OCI-LY3 (cell line): ENCODE measurements around the gene TCF25.

Experiments
- EZH2phosphoT487 ChIP-seq: fragments of 200-600 bp; shearing (Covaris generic); IDR thresholded peaks from 2 replicates; pipeline ENCODE4 v1.6.1; 2018; ENCODE audit warnings: antibody characterized with exemption, mixed run types, low read depth
- TF ChIP-seq, protein P1 (sequence below): fragments of 200-600, 300-600 bp; sonication (generic); IDR thresholded peaks from 2 replicates; pipeline ENCODE4 v1.5.1; 2014; ENCODE audit warnings: antibody characterized with exemption, low read length, low read depth

DNA sequence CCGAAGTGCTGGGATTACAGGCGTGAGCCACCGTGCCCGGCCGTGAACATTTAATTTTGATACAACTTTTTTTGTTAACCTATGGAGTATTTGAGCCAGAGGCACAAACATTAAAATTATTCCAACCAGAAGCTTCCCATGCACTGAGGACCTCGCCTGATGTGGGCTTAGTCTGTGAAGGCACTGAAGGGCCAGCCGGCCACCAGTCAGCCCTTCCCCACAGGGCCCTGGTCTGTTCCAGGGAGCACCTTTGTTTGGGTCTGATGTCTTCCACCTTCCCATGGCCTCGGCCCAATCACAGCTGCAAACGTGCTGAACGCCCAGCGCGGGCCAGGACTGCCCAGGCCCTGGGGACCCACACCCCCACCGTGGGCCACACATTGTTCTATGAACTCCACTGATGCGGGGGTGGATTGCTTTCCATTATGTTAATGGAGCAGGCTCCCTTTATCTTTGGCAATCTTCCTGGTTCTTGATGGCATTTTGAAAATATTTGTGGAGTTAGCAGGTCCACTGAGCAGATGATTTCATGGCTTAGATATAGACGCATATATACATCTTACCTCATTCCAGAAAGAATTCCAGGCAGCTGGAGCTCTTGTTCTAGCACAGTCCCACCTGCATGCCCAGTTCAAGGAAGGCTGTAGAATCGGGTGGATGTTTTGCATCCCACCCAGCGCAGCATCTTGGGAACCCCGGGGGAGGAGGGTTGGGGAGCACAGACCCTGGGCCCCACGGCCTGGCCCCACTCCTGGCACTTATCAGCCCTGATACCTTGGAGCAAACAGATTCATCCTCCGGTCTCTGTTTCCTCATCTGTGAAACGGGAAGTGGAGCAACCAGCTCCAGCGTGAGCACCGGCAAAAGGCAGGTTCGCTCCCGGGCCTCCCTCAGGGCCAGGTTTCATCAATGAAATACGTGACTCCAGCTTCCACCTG lies 30.7 kb upstream of the TCF25 start:
- TF ChIP-seq, protein P1, sequence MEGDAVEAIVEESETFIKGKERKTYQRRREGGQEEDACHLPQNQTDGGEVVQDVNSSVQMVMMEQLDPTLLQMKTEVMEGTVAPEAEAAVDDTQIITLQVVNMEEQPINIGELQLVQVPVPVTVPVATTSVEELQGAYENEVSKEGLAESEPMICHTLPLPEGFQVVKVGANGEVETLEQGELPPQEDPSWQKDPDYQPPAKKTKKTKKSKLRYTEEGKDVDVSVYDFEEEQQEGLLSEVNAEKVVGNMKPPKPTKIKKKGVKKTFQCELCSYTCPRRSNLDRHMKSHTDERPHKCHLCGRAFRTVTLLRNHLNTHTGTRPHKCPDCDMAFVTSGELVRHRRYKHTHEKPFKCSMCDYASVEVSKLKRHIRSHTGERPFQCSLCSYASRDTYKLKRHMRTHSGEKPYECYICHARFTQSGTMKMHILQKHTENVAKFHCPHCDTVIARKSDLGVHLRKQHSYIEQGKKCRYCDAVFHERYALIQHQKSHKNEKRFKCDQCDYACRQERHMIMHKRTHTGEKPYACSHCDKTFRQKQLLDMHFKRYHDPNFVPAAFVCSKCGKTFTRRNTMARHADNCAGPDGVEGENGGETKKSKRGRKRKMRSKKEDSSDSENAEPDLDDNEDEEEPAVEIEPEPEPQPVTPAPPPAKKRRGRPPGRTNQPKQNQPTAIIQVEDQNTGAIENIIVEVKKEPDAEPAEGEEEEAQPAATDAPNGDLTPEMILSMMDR, result no peak
- TF ChIP-seq EZH2phosphoT487, result no peak
